Hematopoietic multipotent progenitor cell treated with erythropoietin and hydrocortisone succinate and interleukin-3 and kit ligand, for 8 days (in vitro differentiated cells): ENCODE results near the gene IQSEC1.

Experiments
- DNase-seq: peaks from one replicate; pipeline ENCODE4 v3.0.0-alpha.2; 2015

IQSEC1 gene

DNA sequence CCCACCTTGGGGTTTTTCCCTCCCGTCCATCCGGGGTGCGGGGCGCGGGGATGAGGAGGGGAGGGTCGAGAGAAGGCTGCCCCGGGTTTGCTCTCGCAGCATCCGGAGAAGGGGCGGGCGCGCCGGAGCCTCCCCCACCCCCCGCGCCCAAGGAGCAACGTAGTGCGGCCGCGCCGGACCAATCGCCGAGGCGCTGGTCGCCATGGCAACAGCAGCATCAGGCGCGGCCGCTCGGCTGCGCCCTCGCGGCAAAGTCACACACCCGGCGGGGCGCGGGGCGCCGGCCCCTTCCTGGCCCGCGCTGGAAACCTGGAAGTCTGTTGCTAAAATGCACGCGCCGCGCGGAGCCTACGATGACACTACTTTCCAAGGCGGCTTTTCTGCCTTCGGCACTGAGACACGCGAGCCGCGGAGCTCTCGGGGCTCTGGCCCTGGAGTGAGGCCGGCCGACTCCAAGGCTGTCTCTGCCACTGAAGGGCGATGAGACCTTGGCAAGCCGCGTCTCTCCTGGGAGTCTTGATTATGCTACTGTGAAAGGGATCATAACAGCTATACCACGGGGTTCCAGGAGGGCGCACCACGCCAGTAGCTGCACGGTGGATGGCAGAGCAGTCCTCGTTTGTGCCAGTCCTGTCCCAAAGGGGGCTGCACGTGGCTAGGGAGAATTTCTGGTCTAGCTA lies at the start of gene IQSEC1:
IQSEC1 (minus strand) TSS at position 104 of the 680 bp plus-strand sequence. CDS start 415 bp downstream, outside the sequence.
- DNase-seq: no peak

GRCh38 chr3:13122081-13123012 lies 49.1 kb upstream of the IQSEC1 start:
- DNase-seq: no peak

DNA sequence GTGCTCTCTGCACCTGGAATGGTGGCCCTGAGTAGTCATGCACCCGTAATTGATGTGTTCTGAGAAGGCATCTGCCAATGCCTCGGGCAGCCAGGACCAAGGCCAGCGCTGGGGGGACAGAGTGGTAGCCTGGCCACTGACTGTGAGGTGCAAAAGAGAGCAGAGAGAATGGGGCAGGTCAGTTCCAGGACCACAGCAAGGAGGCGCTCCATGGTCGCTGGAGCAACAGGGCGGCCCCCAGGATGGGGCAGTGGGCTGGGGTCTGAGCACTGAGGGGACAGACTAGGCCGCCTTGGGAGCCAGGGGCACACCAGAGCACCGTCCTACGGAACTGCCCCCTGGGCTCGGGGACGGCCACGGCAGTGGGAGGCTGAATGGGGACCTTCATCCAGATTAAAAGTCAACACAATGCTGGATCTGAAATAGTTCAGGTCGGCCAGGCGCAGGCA lies 48.3 kb upstream of the IQSEC1 start:
- no peak for DNase-seq

GRCh38 chr3:13120928-13121552 lies 47.8 kb upstream of the IQSEC1 start:
- DNase-seq: no peak

DNA sequence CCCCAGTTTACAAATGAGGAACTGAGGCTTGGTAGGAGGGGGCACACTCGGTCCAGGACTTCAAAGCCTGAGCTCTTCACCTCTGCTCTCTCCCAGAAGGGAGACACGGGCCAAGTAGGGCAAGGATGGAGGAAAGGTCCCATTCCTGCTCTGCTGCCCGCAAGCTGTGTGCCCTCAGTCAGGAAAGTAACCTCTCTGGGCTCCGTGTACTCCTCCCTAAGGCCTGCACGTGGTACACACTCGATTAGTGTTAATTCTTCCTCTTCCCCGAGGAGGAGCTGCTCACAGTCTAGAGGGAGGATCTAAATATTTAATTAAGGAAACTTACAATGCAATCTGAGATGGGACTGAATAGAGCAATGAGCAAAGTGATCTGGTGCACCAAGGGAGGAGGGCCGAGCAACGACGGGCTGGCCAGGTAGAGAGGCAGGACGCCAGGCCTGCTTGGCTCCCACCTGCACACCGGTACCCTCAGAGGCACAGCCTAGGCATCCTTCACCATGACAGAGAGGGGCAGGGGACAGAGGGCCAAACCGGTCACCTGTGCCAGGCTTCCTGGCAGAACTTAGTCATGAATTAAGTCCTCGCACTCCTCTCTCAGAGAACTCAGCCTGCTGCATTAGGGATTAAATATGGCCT lies 47.2 kb upstream of the IQSEC1 start:
- no peak for DNase-seq

GRCh38 chr3:13119471-13120220 lies 46.4 kb upstream of the IQSEC1 start:
- DNase-seq: no peak

DNA sequence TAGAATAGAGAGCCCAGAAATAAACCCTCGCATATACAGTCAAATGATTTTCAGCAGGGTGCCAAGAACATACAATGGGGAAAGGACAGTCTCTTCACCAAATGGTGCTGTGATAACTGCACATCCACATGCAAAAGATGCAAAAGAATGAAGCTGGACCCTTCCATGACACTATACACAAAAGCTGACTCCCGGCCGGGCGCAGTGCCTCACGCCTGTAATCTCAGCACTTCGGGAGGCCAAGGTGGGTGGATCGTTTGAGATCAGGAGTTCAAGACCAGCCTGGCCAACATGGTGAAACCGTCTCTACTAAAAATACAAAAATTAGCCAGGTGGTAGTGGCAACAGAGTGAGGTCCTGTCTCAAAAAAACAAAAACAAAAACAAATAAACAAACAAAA lies 43.2 kb upstream of the IQSEC1 start:
- no peak for DNase-seq

- DNase-seq: no peak
Measured at GRCh38 chr3:13115991-13116390, 42.8 kb upstream of the IQSEC1 start.

- no peak for DNase-seq
Measured at GRCh38 chr3:13115576-13115910, 42.3 kb upstream of the IQSEC1 start.

DNA sequence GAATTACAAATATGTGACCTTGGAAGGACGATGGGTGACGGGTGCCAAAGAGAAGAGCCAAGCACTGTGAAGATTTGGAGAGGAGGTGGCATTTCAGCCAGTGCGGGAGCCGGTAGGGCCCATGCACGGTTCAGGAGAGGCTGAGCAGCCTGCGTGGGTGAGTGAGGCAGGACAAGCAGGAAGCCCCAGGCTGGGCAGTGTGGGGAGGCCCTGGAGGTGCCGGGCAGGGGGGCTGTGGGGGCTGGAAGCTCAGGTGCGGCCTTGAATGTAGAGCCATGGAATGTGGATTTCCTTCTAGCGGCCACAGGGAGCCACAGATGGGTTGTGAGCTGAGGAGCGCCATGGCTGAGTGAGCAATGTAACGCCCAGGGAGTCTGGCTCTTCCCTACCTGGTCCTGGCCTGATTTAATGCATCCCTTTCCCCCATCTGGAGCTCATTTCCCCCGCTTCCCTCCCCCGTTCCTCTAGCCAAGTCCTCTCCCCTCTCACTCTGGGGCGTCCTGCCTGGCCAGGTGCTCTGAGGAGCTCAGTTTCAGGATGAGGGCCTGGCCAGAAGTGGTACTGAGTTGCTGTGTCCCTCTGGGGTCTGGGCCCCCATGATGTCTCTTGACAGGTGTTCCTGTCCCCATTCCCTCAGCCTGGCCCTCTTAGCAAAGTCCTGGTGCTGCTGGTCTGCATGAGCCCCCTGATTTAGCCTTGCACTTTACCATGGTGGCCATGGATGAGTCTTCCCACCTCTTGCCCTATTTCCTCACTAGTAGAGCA lies 41.8 kb upstream of the IQSEC1 start:
- DNase-seq: no peak

GRCh38 chr3:13113346-13114330 lies 40.4 kb upstream of the IQSEC1 start:
- no peak for DNase-seq

DNA sequence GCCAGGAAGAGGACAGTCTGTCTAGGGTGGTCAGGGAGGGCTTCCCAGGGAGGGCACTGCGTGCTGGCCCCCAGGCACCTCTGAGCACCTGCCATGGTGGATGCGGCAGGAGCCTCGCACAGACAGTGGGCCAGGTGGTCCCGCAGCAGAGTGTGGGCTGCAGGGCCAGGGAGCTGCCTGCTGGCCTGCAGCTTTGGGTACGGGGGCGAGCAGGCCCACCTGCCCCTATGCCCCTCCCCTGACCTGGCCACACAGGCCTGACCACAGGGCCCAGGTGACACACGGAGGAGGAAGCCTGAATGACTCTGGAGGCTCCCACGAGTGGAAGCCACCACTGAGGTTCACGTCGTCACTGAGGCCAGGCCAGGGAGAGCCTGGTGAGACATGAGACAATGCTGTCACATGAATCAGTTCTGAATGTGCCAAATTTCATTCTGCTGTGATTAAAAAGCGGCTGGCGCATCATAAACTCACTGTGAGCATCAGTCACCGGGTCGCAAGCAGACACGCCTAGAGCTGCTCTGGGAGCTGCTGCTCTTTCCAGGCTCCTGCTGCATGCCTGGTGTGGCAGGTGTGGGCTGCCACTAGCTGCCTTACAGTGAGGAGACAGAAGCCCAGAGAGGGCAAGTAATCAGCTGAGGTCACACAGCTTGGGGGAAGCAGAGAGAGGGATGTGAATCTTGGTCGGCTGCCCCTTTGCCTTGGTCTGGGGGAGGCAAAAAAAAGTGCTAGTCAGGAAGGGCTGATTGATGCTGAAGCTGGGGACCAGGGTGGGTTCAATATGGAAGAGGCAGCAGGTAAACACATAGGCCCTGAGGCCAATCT lies 39.5 kb upstream of the IQSEC1 start:
- no peak for DNase-seq

DNA sequence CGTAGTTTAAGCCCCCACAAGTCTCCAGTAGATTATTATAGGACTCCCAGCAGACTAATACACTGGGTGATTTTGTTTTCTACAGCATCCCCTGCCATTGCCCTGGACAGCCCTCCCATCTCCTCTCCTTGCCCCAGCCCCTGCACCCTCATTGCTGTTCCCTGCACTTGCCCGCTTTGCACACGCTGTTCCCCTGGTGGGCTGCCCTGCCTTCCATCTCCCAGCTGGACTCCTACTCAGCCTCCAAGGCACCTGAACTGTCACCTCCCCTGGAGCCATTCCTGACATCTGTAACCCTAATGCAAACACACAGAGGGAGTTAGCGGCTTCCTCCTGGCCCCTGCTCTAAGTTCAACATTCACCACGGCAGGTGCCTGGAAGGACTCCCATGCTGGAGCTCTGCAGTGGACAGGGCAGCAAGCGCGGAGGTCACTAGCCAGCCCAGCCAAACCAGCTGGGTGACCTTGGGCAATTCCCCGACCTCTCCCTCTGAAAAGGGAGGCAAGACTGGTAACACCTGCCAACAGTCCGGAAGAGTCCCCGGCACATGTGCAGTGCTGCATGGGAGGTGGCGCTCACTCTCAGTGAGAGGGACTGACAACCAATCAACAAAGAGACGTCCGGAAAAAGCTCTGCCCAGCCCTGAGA lies 38.8 kb upstream of the IQSEC1 start:
- DNase-seq: no peak

DNA sequence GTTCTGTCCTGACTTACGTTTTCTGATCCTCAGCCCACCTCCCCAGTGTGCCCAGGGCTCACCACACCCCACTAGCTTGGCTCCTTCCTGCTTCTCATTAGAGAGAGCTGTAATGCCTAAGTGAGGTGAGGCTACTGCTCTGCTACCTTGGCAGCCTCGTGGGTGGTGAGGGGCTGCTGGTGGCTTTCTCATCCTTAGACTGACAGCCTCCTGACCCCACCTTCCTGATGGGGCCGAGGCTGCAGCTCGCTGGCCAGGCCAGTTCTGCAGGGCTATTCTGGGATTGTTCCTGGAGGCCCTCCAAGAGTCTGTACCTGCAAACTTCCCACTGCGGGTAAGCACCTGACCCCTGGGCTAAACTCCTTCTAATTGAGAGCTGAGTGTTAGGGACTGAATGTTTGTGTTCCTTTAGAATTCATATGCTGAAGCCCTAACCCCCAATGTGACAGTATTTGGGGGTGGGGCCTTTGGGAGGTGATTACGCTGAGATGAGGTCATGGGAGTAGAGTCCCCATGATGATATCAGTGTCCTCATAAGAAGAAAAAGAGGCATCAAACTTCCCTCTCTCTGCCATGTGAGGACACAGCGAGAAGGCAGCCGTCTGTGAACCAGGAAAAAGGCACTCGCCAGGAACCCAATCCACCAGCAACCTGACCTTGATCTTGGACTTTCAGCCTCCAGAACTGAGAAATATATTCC lies 38.1 kb upstream of the IQSEC1 start:
- DNase-seq: no peak

DNA sequence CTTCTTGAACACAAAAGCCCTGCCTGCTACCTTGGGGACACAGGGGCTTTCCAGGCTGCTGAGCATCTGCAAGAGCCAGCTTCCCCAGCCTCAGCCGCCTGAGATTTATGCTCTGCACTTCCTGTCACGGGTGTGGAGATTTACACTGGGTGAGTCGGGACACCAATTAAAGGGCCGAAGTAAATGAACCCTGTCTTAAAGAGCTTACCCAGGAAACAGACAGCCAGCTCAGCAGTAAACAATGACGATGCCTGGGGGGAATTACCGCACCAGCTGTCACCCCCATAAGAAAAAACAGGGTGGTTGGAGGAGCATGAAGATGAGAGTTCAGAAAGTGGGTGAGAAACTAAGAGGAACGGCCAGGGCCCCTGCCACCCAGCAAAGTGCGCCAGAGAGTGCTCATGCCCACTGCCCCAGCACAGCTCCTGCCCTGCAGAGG lies 37.5 kb upstream of the IQSEC1 start:
- no peak for DNase-seq

- no peak for DNase-seq
Measured at GRCh38 chr3:13109516-13109915, 36.3 kb upstream of the IQSEC1 start.

GRCh38 chr3:13108861-13109260 lies 35.6 kb upstream of the IQSEC1 start:
- DNase-seq: no peak

GRCh38 chr3:13107661-13108060 lies 34.4 kb upstream of the IQSEC1 start:
- no peak for DNase-seq
